Measurements from ENCODE around the gene RIC1.
"Not testable (repeated sequence)": the region's sequence is repeated elsewhere in the genome, so short reads cannot be mapped to it uniquely, and the experiment has no call there.

RIC1 gene

DNA sequence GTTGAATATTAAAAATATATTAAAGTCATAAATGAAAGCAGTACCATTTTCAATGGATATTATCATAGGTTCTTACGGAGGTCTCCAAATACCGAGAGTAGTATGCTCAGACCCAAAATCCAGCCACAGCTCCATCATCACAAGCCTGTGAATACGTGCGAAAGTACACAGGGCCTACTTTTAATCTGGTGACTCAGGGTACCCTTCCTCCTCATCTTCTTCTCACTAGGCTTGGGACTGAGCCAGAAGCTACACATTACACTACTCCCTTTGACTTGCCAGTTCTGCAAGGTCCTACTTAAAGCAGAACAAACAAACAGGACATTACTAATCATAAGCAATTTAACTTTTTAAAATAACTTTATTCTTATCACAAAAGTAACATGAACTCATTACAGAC is 7.6 kb upstream of the RIC1 start:
- DNase-seq, result peak; percentile 79

DNA sequence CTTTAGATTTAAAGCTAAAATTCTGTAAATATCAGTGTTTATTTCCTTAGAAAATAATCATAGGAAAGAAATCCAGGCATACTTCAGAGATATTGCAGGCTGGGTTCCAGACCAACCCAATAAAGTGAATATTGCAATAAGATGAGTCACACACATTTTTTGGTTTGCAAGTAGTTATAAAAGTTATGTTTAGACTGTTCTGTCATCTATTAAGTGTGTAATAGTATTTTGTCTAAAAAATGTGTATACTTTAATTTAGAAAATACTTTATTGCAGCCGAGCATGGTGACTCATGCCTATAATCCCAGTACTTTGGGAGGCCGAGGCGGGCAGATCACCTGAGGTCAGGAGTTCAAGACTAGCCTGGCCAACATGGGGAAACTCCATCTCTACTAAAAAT is 6.9 kb upstream of the RIC1 start:
- DNase-seq, result peak; percentile 92

GRCh38 chr9:5624655-5625054 is 4.3 kb upstream of the RIC1 start:
- DNase-seq, result no peak

- DNase-seq, result peak; percentile 78
These were observed 1.9 kb upstream of the RIC1 start for GRCh38 chr9:5626727-5627634.

GRCh38 chr9:5627686-5628085 is 1.2 kb upstream of the RIC1 start:
- not testable (repeated sequence) for DNase-seq

DNA sequence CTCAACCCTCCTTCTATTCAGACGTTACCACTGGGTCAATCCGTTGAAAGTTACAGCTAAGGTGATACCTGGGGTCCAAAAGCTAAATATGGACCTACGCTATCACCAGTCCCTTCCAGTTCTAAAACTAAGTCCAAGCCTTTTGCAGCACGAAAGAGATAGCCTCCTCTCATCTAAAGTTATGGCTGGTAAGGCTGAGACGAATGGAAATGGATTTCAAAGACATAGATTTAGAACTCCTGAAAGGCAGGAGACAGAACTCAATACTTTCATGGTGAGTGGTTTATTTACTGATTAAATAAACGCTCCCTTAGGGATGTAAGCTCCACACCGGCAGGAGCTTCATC is 751 bp upstream of the RIC1 start:
- DNase-seq, result no peak

- DNase-seq, result peak; percentile 25
These were observed 589 bp downstream of the RIC1 start for GRCh38 chr9:5629312-5630080.

DNA sequence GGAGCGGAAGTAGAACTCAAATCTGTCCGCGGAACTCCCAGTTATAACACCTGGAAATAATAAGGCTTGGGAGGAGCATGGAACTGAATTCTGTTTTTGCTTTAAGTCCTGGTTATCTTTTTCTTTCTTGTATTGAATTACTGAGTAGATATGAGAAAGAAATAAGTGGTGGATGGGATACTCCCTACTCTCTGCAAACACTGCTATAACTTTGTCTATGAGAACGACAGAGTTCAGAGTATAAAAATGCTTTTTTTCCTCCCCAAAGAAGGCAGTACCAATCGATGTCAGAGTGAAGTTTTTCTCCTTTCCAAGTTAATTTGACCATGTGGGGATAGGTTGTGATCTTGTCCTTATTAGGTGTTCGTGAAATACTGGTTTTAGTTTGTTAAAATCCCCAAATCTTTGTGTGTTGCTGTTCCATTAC is 1.2 kb downstream of the RIC1 start:
- DNase-seq, result peak; percentile 43

GRCh38 chr9:5631026-5631425 is 2.1 kb downstream of the RIC1 start:
- peak; percentile 54 for DNase-seq

DNA sequence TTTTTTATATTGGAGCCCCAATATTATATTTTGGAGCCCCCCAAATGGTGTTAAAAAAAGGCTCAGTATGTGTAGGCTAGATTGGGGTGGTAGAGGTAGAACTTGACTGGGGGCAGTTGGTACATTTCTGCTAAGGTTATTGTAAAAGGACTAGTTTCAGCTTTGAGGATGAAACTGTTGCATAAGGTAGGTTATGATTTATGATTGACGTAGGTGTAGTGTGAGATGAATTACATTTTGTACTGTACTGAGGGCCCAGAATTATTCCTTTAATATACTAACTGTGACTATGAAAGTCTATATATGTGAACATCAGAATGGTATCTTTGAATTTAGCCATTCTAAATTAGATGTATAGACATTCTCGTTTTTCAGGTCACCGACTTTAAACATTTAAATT is 3.6 kb downstream of the RIC1 start:
- DNase-seq, result no peak

GRCh38 chr9:5633243-5633642 is 4.3 kb downstream of the RIC1 start:
- DNase-seq, result peak; percentile 38

DNA sequence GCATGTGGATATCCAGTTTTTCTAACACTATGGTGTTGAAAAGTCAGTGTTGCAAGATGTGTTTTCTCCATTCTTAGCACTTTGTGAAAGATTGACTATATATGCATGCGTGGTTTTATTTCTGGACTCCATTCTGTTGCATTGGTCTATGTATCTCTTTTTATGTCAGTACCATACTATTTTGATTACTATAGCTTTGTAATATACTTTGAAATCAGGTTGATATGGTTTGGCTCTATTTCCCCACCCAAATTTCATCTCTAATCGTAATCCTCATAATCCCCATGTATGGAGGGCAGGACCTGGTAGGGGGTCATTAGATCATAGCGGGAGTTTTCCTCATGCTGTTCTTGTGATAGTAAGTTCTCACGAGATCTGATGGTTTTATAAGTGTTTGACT is 6.5 kb downstream of the RIC1 start:
- no peak for DNase-seq

DNA sequence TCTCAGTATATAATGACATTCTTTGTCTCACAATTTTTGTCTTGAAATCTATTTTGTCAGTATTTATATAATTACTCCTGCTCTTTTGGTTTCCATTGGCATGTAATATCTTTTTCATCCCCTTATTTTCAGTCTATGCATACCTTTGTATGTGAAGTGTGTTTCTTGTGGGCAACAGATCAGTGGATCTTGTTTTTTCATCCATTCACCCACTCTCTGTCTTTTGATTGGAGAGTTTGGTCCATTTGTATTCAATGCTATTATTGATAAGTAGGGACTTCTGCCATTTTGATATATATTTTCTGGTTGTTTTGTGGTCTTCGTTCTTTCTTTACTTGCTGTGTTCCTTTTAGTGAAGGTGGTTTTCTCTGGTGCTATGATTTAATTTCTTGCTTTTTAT is 10.9 kb downstream of the RIC1 start:
- no peak for DNase-seq

DNA sequence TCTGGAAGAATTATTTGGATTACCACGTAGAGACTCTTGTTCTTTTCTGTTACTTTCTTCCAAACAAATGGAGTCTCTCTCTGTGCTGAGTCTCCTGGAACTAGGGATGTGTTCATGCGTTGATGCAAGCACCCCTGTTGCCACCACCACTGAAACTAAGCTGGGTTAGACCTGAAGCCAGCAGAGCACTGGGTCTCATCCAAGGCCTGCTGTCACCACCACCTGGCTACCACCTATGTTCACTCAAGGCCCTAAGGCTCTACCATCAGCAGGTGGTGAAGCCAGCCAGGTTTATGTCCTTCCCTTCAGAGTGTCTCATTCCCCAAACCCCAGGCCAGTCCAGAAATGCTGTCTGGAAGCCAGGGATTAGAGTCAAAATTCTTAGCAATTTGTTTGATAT is 13.3 kb downstream of the RIC1 start:
- no peak for DNase-seq

DNA sequence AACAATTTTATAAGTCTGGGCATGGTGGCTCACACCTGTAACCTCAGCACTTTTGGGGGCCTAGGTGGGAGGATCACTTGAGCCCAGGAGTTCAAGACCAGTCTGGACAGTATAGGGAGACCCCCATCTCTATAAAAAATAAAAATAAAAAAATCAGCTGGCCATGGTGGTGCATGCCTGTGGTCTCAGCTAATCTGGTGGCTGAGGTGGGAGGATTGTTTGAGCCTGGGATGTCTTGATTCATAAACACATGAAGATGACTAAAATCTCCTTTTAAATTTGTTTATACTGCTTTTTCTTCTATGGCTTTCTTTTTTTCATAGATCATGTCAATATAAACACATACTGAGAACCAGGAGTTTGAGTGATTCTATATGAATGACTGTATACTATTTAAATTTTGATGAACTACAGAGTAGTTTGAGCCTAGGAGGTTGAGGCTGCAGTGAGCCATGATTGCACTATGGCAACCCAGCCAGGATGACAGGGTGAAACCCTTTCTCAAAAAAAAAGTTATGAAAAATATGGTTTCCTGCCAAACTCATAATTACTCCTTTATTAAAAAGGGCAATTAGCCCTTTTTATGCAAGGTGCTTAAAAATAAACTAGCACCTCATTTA is 14.2 kb downstream of the RIC1 start:
- no peak for DNase-seq

DNA sequence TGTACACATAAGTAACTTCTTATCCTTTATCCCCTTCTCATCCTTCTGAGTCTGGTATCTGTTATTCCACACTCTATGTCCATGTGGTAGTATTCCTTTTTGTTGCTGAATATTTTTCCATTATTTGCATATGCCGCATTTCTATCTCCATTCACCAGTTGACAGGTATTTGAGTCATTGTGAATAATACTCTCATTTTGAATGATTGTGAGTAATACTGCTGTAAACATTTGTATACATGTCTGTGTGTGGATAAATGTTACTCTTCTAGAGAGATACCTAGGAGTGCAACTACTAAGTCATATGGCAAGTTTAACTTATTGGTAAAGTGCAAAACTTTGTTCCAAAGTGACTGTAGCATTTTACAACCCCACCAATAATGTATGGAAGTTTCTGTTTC is 15.6 kb downstream of the RIC1 start:
- DNase-seq, result no peak

DNA sequence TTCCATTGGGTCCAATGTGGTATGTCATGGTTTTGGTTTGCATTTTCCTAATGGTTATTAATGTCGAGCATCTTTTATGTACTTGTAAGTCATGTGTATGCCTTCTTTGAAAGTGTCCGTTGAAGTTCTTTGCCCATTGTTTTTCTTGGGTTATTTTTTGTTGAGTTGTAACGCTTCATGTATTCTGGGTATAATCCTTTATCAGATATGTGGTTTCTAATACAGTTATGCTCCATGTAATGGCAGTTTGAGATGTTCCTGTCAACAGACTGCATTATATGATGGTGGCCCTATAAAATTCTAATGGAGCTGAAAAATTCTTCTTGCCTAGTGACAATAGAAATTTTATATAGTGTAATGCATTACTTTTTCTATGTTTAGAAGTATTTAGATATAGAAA is 17.2 kb downstream of the RIC1 start:
- no peak for DNase-seq

- no peak for DNase-seq
These were observed 21.6 kb downstream of the RIC1 start for GRCh38 chr9:5650356-5651105.

- DNase-seq, result peak; percentile 22
These were observed 22.3 kb downstream of the RIC1 start for GRCh38 chr9:5651246-5651645.

DNA sequence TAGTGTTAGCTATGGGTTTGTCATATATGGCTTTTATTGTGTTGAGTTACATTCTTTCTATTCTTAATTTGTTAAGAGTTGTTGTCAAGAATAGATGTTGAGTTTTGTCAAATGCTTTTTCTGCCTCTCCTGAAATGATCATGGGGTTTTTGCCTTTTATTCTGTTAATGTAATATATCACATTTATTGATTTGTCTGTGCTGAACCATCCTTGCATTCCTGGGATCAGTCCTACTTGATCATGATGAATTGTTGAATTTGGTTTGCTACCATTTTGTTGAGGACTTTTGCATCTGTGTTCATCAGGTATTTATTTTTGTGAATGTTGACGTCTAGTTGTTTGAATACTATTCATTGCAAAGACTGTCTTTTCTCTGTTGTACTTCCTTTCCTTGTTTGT is 23.9 kb downstream of the RIC1 start:
- no peak for DNase-seq

DNA sequence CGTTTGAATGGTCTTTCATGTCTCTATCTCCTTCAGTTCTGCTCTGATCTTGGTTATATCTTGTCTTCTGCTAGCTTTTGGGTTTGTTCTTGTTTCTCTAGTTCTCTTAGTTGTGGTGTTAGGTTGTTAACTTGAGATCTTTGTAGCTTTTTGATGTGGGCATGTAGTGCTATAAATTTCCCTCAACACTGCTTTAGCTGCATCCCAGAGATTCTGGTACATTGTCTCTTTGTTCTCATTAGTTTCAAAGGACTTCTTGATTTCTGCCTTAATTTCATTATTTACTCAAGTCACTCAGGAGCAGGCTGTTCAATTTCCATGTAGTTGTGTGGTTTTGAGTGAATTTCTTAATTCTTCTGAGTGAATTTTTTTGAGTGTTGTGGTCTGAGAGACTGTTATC is 33.9 kb downstream of the RIC1 start:
- not testable (repeated sequence) for DNase-seq

DNA sequence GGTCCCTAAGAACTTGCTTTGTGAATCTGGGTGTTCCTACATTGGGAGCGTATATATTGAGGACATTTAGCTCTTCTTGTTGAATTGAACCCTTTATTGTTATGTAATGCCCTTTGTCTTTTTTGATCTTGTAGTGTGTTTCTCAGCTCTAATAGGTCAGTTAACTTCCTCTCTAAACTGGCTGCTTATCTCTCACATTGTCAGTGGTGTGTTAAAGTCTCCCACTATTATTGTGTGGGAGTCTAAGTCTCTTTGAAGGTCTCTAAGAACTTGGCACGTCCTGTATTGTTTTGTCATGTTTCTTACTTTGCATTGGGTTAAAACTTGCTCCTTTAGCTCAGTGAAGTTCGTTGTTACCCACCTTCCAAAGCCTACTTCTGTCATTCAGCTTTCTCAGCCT is 36.2 kb downstream of the RIC1 start:
- no peak for DNase-seq

GRCh38 chr9:5667391-5667790 is 38.5 kb downstream of the RIC1 start:
- no peak for DNase-seq

Data from fibroblast of skin of abdomen (primary cell).